Vagina (tissue), 2 donors: ENCODE data around the gene AKAP13. TPM values are rescaled to one million over a fixed set of nuclear protein-coding genes. Genes with fewer than 3 reads are reported as not detected.

Experiments used
- DNase-seq, 2 donors: peaks; one replicate each; pipeline ENCODE4 v3.0.0-alpha.2; 2017; ENCODE audit errors: extremely low spot score in 2 of 2
- H3K27ac ChIP-seq: fragments of 200-600 bp; sonication (generic); one replicate; pipeline ENCODE4 v1.5.1; 2019
- H3K27me3 ChIP-seq: fragments of 200-600 bp; sonication (generic); one replicate; pipeline ENCODE4 v1.5.1; 2019
- H3K36me3 ChIP-seq, 2 donors: fragments of 200-600 bp; sonication (generic); one replicate each; pipeline ENCODE4 v1.5.1; 2017 to 2019
- H3K4me1 ChIP-seq: fragments of 200-600 bp; sonication (generic); one replicate; pipeline ENCODE4 v1.5.1; 2019
- H3K4me3 ChIP-seq, 2 donors: fragments of 200-600 bp; sonication (generic); 1 replicate in 1 of 2; 2 replicates in 1 of 2; pipeline ENCODE4 v1.5.1; 2016 to 2019
- H3K9me3 ChIP-seq: fragments of 200-600 bp; sonication (generic); one replicate; pipeline ENCODE4 v1.5.1; 2019
- CTCF ChIP-seq, 3 experiments: fragments of 450-650 bp in 2 of 3; fragments of 200-600 bp in 1 of 3; sonication (generic) in 1 of 3; IDR thresholded peaks; one replicate each; pipeline ENCODE4 v1.5.1; 2017 to 2019; ENCODE audit warnings: antibody characterized with exemption in 3 of 3, mild to moderate bottlenecking in 2 of 3, moderate library complexity in 2 of 3
- POLR2A ChIP-seq, 2 donors: fragments of 450-650 bp; IDR thresholded peaks; one replicate each; pipeline ENCODE4 v1.6.1; 2017; ENCODE audit warnings: antibody characterized with exemption in 2 of 2, mild to moderate bottlenecking in 2 of 2, moderate library complexity in 2 of 2
- POLR2AphosphoS5 ChIP-seq, 2 donors: sonication (generic); formaldehyde crosslinking; IDR thresholded peaks; one replicate each; pipeline ENCODE4 v1.9.0; 2017; ENCODE audit warnings: antibody characterized with exemption in 2 of 2, mild to moderate bottlenecking in 2 of 2, low read depth in 1 of 2; ENCODE audit not compliant: insufficient read depth in 1 of 2
- intact Hi-C: fragments of 100-400 bp; cut with DNase I; formaldehyde crosslinking; loops from one replicate; pipeline ENCODE4 v1.15.1; 2023
- total RNA-seq: library from RNA; depleted of rRNA; stranded (reverse); fragments of >200 nt; gene quantifications from one replicate; pipeline ENCODE4 v1.2.3, GENCODE V29; 2016

The AKAP13 gene
- total RNA-seq, 1 donor from 2014 or later: 177 TPM

GRCh38 chr15:85785887-85786780, 405.7 kb downstream of the AKAP13 start:
- no peak for DNase-seq
- Histone ChIP-seq H3K4me3 (no peak overlapping the region), H3K27ac (peak overlapping the region; percentile 5), H3K27me3 (no peaks in the 10 kb centered on the region), H3K36me3 (no peaks in the 10 kb centered on the region), H3K9me3 (no peaks in the 10 kb centered on the region), H3K4me1 (peaks cover 27% of the 10 kb centered on the region)
- intact Hi-C loops: no loop called here
- TF ChIP-seq CTCF (IDR thresholded peaks at IDR 0.05) (no peak), POLR2A (IDR thresholded peaks at IDR 0.05) (no peak), POLR2AphosphoS5 (IDR thresholded peaks at IDR 0.05; ENCODE audit: insufficient read depth in 1 of 2, low read depth in 1 of 2) (no peak)

GRCh38 chr15:85786781-85787114, 406.3 kb downstream of the AKAP13 start:
- Histone ChIP-seq H3K27ac (no peak overlapping the region), H3K36me3 (no peaks in the 10 kb centered on the region)
- intact Hi-C loops: no loop called here

GRCh38 chr15:85788771-85789495, 408.5 kb downstream of the AKAP13 start:
- Histone ChIP-seq H3K27me3 (no peaks in the 10 kb centered on the region), H3K9me3 (no peaks in the 10 kb centered on the region), H3K27ac (no peak overlapping the region), H3K4me1 (peaks cover 44% of the 10 kb centered on the region), H3K36me3 (no peaks in the 10 kb centered on the region), H3K4me3 (no peak overlapping the region)
- TF ChIP-seq CTCF (IDR thresholded peaks at IDR 0.05): no peak
- TF ChIP-seq POLR2AphosphoS5 (IDR thresholded peaks at IDR 0.05; ENCODE audit: insufficient read depth in 1 of 2, low read depth in 1 of 2): peak in 1 of 2 donors; percentile 50
- intact Hi-C loops: no loop called here
- DNase-seq: no peak

More at GRCh38 chr15:85786781-85787114, 406.3 kb downstream of the AKAP13 start:
- H3K27me3 ChIP-seq: no peaks in the 10 kb centered on the region
- no peaks in the 10 kb centered on the region for H3K9me3 ChIP-seq
- no peak overlapping the region for H3K4me3 ChIP-seq
- TF ChIP-seq POLR2A (IDR thresholded peaks at IDR 0.05): no peak
- no peak for TF ChIP-seq CTCF (IDR thresholded peaks at IDR 0.05)
- no peak for TF ChIP-seq POLR2AphosphoS5 (IDR thresholded peaks at IDR 0.05; ENCODE audit: insufficient read depth in 1 of 2, low read depth in 1 of 2)
- no peak for DNase-seq
- H3K4me1 ChIP-seq: peaks cover 27% of the 10 kb centered on the region

GRCh38 chr15:85789496-85789875, 409.1 kb downstream of the AKAP13 start:
- Histone ChIP-seq H3K9me3 (no peaks in the 10 kb centered on the region), H3K27me3 (no peaks in the 10 kb centered on the region), H3K27ac (no peak overlapping the region), H3K36me3 (no peaks in the 10 kb centered on the region), H3K4me1 (peaks cover 44% of the 10 kb centered on the region), H3K4me3 (no peak overlapping the region)
- TF ChIP-seq POLR2A (IDR thresholded peaks at IDR 0.05) (no peak), CTCF (IDR thresholded peaks at IDR 0.05) (no peak), POLR2AphosphoS5 (IDR thresholded peaks at IDR 0.05; ENCODE audit: insufficient read depth in 1 of 2, low read depth in 1 of 2) (no peak)
- intact Hi-C loops: no loop called here
- no peak for DNase-seq
